Measurements from ENCODE around the gene COLQ.
"Not testable (repeated sequence)": the region's sequence is repeated elsewhere in the genome, so short reads cannot be mapped to it uniquely, and the experiment has no call there.

COLQ gene

GRCh38 chr3:15521573-15521965 is at the start of gene COLQ:
Gene COLQ (minus strand): TSS chr3:15521706. CDS start chr3:15521625, 81 bp downstream.
- no peak for FAIRE-seq
- no peak for DNase-seq (ENCODE audit: low spot score)

GRCh38 chr3:15563190-15563589 is 41.7 kb upstream of the COLQ start:
- no peak for FAIRE-seq

GRCh38 chr3:15562560-15562959 is 41.1 kb upstream of the COLQ start:
- DNase-seq (ENCODE audit: low spot score) (no peak), FAIRE-seq (no peak)

More at GRCh38 chr3:15563190-15563589, 41.7 kb upstream of the COLQ start:
- DNase-seq (ENCODE audit: low spot score) = no peak

GRCh38 chr3:15558581-15558980 is 37.1 kb upstream of the COLQ start:
- no peak for FAIRE-seq

GRCh38 chr3:15557511-15557946 is 36.0 kb upstream of the COLQ start:
- DNase-seq (ENCODE audit: low spot score) (peak; percentile 57), FAIRE-seq (peak; percentile 78)

More at GRCh38 chr3:15558581-15558980, 37.1 kb upstream of the COLQ start:
- DNase-seq (ENCODE audit: low spot score) = no peak

- DNase-seq (ENCODE audit: low spot score) (no peak), FAIRE-seq (no peak)
These were observed 35.0 kb upstream of the COLQ start for GRCh38 chr3:15556512-15556911.

GRCh38 chr3:15553749-15554148 is 32.2 kb upstream of the COLQ start:
- no peak for FAIRE-seq

GRCh38 chr3:15551902-15552301 is 30.4 kb upstream of the COLQ start:
- no peak for FAIRE-seq
- no peak for DNase-seq (ENCODE audit: low spot score)

More at GRCh38 chr3:15553749-15554148, 32.2 kb upstream of the COLQ start:
- DNase-seq (ENCODE audit: low spot score) = no peak

GRCh38 chr3:15549846-15550245 is 28.3 kb upstream of the COLQ start:
- FAIRE-seq (no peak), DNase-seq (ENCODE audit: low spot score) (no peak)

GRCh38 chr3:15542614-15543013 is 21.1 kb upstream of the COLQ start:
- no peak for FAIRE-seq
- DNase-seq (ENCODE audit: low spot score) = no peak

- DNase-seq (ENCODE audit: low spot score) = no peak
- FAIRE-seq = no peak
These were observed 19.9 kb upstream of the COLQ start for GRCh38 chr3:15541371-15541770.

GRCh38 chr3:15539066-15539465 is 17.6 kb upstream of the COLQ start:
- no peak for FAIRE-seq
- no peak for DNase-seq (ENCODE audit: low spot score)

- DNase-seq (ENCODE audit: low spot score) (no peak), FAIRE-seq (no peak)
These were observed 16.8 kb upstream of the COLQ start for GRCh38 chr3:15538345-15538744.

GRCh38 chr3:15536856-15537255 is 15.3 kb upstream of the COLQ start:
- FAIRE-seq (no peak), DNase-seq (ENCODE audit: low spot score) (no peak)

- DNase-seq (ENCODE audit: low spot score) (no peak), FAIRE-seq (no peak)
These were observed 14.2 kb upstream of the COLQ start for GRCh38 chr3:15535732-15536131.

- DNase-seq (ENCODE audit: low spot score); FAIRE-seq: not testable (repeated sequence)
These were observed 11.1 kb upstream of the COLQ start for GRCh38 chr3:15532614-15533013.

- no peak for FAIRE-seq
These were observed 9.8 kb upstream of the COLQ start for GRCh38 chr3:15531346-15531745.

GRCh38 chr3:15528854-15529537 is 7.5 kb upstream of the COLQ start:
- no peak for DNase-seq (ENCODE audit: low spot score)
- no peak for FAIRE-seq

More at GRCh38 chr3:15531346-15531745, 9.8 kb upstream of the COLQ start:
- DNase-seq (ENCODE audit: low spot score) = no peak

- DNase-seq (ENCODE audit: low spot score) (no peak), FAIRE-seq (no peak)
These were observed 5.5 kb upstream of the COLQ start for GRCh38 chr3:15527031-15527459.

GRCh38 chr3:15525790-15526189 is 4.3 kb upstream of the COLQ start:
- no peak for FAIRE-seq

GRCh38 chr3:15523660-15524417 is 2.3 kb upstream of the COLQ start:
- DNase-seq (ENCODE audit: low spot score) (no peak), FAIRE-seq (no peak)

More at GRCh38 chr3:15525790-15526189, 4.3 kb upstream of the COLQ start:
- DNase-seq (ENCODE audit: low spot score) = no peak

- FAIRE-seq (no peak), DNase-seq (ENCODE audit: low spot score) (no peak)
These were observed 510 bp upstream of the COLQ start for GRCh38 chr3:15522016-15522415.

Data from RCC 7860 (cell line).